Small intestine (tissue), 7 donors: ENCODE data around the gene LIMA1. TPM values are rescaled to one million over a fixed set of nuclear protein-coding genes. Genes with fewer than 3 reads are reported as not detected.

Experiments
- DNase-seq, 2 donors: peaks; one replicate each; pipeline versions ENCODE4 v3.0.0 to v3.0.0-alpha.2; 2013
- FAIRE-seq: peaks from 2 replicates; lab custom pipeline; 2012; peaks lifted over from hg19 to GRCh38; lab: Jason Lieb, UNC
- H3K27ac ChIP-seq, 3 donors: one replicate each; pipeline ENCODE4 v1.5.1; 2013; ENCODE audit warnings: low read length in 2 of 3, mild to moderate bottlenecking in 2 of 3, control low read depth in 1 of 3, inconsistent platforms in 1 of 3, low read depth in 1 of 3, moderate library complexity in 1 of 3
- H3K27me3 ChIP-seq, 3 donors: one replicate each; pipeline ENCODE4 v1.6.1; 2013; ENCODE audit warnings: low read length in 3 of 3, inconsistent platforms in 1 of 3; ENCODE audit not compliant: control insufficient read depth in 3 of 3, insufficient read depth in 3 of 3
- H3K36me3 ChIP-seq, 3 donors: one replicate each; pipeline ENCODE4 v1.6.1; 2013; ENCODE audit warnings: low read length in 3 of 3, inconsistent platforms in 1 of 3, low read depth in 1 of 3, mild to moderate bottlenecking in 1 of 3, moderate library complexity in 1 of 3; ENCODE audit not compliant: control insufficient read depth in 3 of 3, insufficient read depth in 2 of 3
- H3K4me1 ChIP-seq, 3 donors: one replicate each; pipeline ENCODE4 v1.6.1; 2013; ENCODE audit warnings: low read length in 2 of 3, inconsistent platforms in 1 of 3, low read depth in 1 of 3, mild to moderate bottlenecking in 1 of 3, moderate library complexity in 1 of 3; ENCODE audit not compliant: control insufficient read depth in 3 of 3, insufficient read depth in 2 of 3
- H3K4me3 ChIP-seq, 3 donors: one replicate each; pipeline ENCODE4 v1.5.1; 2013; ENCODE audit warnings: low read length in 3 of 3, control low read depth in 1 of 3, inconsistent platforms in 1 of 3, low read depth in 1 of 3, mild to moderate bottlenecking in 1 of 3, moderate library complexity in 1 of 3
- H3K9me3 ChIP-seq, 2 donors: one replicate each; pipeline ENCODE4 v1.6.1; 2013; ENCODE audit warnings: low read depth in 1 of 2, low read length in 1 of 2; ENCODE audit not compliant: control insufficient read depth in 2 of 2, insufficient read depth in 1 of 2
- WGBS, 3 donors: extraction: QIAGEN DNeasy Blood & Tissue Kit; methylation state at CpG; one replicate each; pipeline ENCODE4 v1.1.7; 2013; 5-methylcytosine and 5-hydroxymethylcytosine counted together
- polyA plus RNA-seq, 4 donors: library from polyadenylated mRNA; stranded (reverse) in 3 of 4; unstranded in 1 of 4; fragments of 200-250 nt in 3 of 4; fragments of 120-200 nt in 1 of 4; gene quantifications; one replicate each; pipeline versions ENCODE4 v1.2.1 to v1.2.3, GENCODE V29; 2013
- donor health status: healthy with polysubstance abuse.
- donor health status: control.
- donor health status: control.
- donor health status: Bipolar disorder and iron deficiency.
- donor health status: healthy.

Gene LIMA1
- polyA plus RNA-seq, 4 donors: 89.7 to 219 (median 114) TPM

- peak overlapping the region in 1 of 3 donors; percentile 28 for H3K27ac ChIP-seq
- H3K27me3 ChIP-seq: no peaks in the 10 kb centered on the region
- FAIRE-seq (no peak), DNase-seq (no peak)
- WGBS, 3 donors: 28 to 51% (median 37%) methylated on average over 4 of the region's 4 CpGs
- H3K9me3 ChIP-seq: no peaks in the 10 kb centered on the region
- H3K36me3 ChIP-seq: peaks cover 3 to 43% (median 16%) of the 10 kb centered on the region in 3 donors
- H3K4me1 ChIP-seq: peaks cover 0 to 21% (median 2%) of the 10 kb centered on the region in 3 donors
- H3K4me3 ChIP-seq: no peak overlapping the region
Observed at GRCh38 chr12:50185301-50185895, 97.9 kb downstream of the LIMA1 start.

- Histone ChIP-seq H3K4me3 (no peak overlapping the region), H3K36me3 (peaks cover 5 to 45% (median 19%) of the 10 kb centered on the region in 3 donors), H3K9me3 (no peaks in the 10 kb centered on the region), H3K4me1 (peaks cover 0 to 19% (median 2%) of the 10 kb centered on the region in 3 donors), H3K27ac (no peak overlapping the region), H3K27me3 (no peaks in the 10 kb centered on the region)
- no peak for FAIRE-seq
- WGBS, 3 donors: 57 to 84% (median 72%) methylated on average over 5 of the region's 5 CpGs
- DNase-seq: peak in 1 of 2 donors; percentile 25
Observed at GRCh38 chr12:50184261-50184660, 99.1 kb downstream of the LIMA1 start.

GRCh38 chr12:50182461-50182860 lies 100.9 kb downstream of the LIMA1 start:
- FAIRE-seq: no peak
- peaks cover 5 to 44% (median 25%) of the 10 kb centered on the region in 3 donors for H3K36me3 ChIP-seq
- no peak overlapping the region for H3K27ac ChIP-seq
- H3K27me3 ChIP-seq: no peaks in the 10 kb centered on the region
- H3K4me1 ChIP-seq: peaks cover 0 to 2% (median 0%) of the 10 kb centered on the region in 3 donors
- H3K4me3 ChIP-seq: no peak overlapping the region
- no peak for DNase-seq
- H3K9me3 ChIP-seq: no peaks in the 10 kb centered on the region

GRCh38 chr12:50181691-50182090 lies 101.6 kb downstream of the LIMA1 start:
- Histone ChIP-seq H3K36me3 (peaks cover 5 to 45% (median 28%) of the 10 kb centered on the region in 3 donors), H3K4me1 (no peaks in the 10 kb centered on the region), H3K4me3 (no peak overlapping the region), H3K27me3 (no peaks in the 10 kb centered on the region), H3K27ac (no peak overlapping the region), H3K9me3 (no peaks in the 10 kb centered on the region)
- FAIRE-seq: no peak
- DNase-seq: no peak
- 88 to 95% (median 90%) methylated on average over 4 of the region's 4 CpGs for WGBS, 3 donors

DNA sequence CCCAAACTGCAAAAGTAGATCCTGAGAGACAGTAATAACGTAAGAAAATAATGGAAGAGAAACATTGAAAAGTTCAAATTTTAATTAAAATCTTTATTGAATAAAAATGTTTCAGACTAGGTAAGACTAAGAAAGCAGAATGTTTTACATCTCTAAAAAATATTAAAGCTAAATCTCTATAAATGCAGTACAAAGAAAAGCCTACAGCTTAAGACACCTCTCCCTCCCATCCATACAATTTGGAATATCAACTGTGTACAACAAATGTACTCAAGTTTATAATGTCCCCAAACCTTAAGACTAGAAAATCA lies 107.6 kb downstream of the LIMA1 start:
- FAIRE-seq: no peak

DNA sequence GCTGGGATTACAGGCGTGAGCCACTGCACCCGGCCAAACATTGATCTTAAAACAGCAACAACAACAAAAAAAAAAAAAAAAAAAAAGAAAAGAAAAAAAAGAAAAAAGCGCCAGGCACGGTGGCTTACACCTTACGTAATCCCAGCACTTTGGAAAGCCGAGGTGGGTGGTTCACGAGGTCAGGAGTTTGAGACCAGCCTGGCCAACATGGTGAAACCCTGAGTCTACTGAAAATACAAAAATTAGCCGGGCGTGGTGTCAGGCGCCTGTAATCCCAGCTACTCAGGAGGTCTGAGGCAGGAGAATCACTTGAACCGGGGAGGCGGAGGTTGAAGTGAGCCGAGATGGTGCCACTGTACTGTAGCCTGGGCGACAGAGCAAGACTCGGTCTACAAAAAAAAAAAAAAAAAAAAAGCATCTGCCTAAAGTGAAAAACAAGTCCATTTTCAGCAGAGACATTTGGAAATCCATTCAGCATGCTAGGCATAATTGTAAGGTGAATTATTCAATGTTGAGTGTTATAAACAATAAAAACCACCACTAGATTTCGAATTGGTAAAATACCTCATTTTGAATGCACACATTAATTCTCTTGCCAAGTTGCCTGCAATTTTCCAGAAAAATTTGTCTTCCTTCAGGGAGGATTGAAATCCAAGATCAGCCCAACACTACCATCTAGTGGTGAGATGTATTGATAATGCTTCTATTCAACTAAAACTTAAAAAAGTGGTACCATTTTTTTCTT lies 108.2 kb downstream of the LIMA1 start:
- DNase-seq: peak; percentile 58 to 79
- no peaks in the 10 kb centered on the region for H3K4me1 ChIP-seq
- H3K4me3 ChIP-seq: no peak overlapping the region
- no peak overlapping the region for H3K27ac ChIP-seq
- H3K27me3 ChIP-seq: no peaks in the 10 kb centered on the region
- WGBS, 3 donors: 75 to 80% (median 76%) methylated on average over 16 of the region's 16 CpGs
- peak; percentile 75 for FAIRE-seq
- peaks cover 0 to 25% (median 12%) of the 10 kb centered on the region in 3 donors for H3K36me3 ChIP-seq
- H3K9me3 ChIP-seq: no peaks in the 10 kb centered on the region

More for the DNA sequence above, 107.6 kb downstream of the LIMA1 start:
- Histone ChIP-seq H3K27ac (no peak overlapping the region), H3K4me1 (no peaks in the 10 kb centered on the region), H3K9me3 (no peaks in the 10 kb centered on the region), H3K36me3 (peaks cover 2 to 28% (median 17%) of the 10 kb centered on the region in 3 donors), H3K4me3 (no peak overlapping the region), H3K27me3 (no peaks in the 10 kb centered on the region)
- no peak for DNase-seq
- 44 to 61% (median 53%) methylated on average over 1 of the region's 1 CpG for WGBS, 3 donors

DNA sequence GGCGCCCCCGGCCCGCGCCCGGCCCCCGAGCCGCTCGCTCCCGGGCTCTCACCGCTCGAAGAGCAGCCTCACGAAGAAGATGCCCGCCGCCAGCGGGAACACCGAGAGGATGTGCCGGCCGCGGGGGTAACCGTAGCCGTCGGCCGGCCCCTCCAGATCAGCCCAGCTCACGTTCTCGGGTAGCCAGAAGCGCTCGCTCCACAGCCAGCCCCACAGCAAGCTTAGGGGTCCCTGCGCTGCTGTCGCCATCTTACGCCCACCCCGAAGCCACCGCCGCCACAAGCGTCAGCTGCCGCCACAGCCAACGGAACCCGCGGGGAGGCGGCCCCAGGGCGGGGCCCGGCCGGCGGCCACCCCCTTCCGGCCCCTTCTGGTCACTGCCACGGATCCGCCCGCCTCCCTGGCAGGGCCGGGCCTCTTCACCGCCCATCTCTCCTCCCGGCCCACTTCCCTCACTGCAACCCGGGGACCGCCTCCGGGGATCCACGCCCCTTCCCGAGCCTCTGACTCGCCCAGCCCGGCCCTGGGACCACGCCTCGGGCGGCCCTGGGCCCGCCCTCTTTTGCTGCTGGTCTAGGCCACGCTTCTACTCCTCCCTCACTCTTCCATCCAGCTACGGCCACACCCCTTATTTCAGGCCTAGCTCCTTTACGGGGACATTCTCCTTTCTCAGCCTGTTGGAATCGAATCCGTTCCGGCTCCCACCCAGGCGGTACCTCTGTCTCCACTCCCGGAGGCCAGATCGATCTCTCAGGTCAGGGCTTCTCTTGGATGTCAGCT lies 116.1 kb downstream of the LIMA1 start, which contains the start of gene CERS5:
TSS of gene CERS5 (minus strand) at position 321 of the 780 bp plus-strand sequence. CDS start at position 249, 72 bp downstream.
- no peaks in the 10 kb centered on the region for H3K27me3 ChIP-seq
- peak within 1 kb of the TSS; percentile 86 to 98 (median 95) for H3K4me3 ChIP-seq
- FAIRE-seq: no peak
- H3K4me1 ChIP-seq: peaks cover 3 to 7% (median 4%) of the 10 kb centered on the region in 3 donors
- WGBS, 3 donors: 1 to 2% (median 1%) methylated on average over 38 to 70 of the region's 70 CpGs
- peak; percentile 99 for DNase-seq
- peak within 1 kb of the TSS; percentile 68 to 95 (median 93) for H3K27ac ChIP-seq
- H3K9me3 ChIP-seq: peaks cover 0 to 4% of the 10 kb centered on the region in 2 donors
- H3K36me3 ChIP-seq: peaks cover 0 to 4% (median 0%) of the 10 kb centered on the region in 3 donors

- peaks cover 3 to 7% (median 4%) of the 10 kb centered on the region in 3 donors for H3K4me1 ChIP-seq
- WGBS, 3 donors: 0% methylated on average over 11 to 12 of the region's 12 CpGs
- H3K27ac ChIP-seq: peak overlapping the region; percentile 68 to 95 (median 93)
- FAIRE-seq (no peak), DNase-seq (no peak)
- H3K9me3 ChIP-seq: peaks cover 0 to 4% of the 10 kb centered on the region in 2 donors
- H3K27me3 ChIP-seq: no peaks in the 10 kb centered on the region
- H3K4me3 ChIP-seq: peak overlapping the region; percentile 86 to 98 (median 95)
- H3K36me3 ChIP-seq: peaks cover 0 to 4% (median 0%) of the 10 kb centered on the region in 3 donors
Observed at GRCh38 chr12:50166799-50167048, 116.6 kb downstream of the LIMA1 start.
